ENCODE data around the gene NPHS1.

The NPHS1 gene

DNA sequence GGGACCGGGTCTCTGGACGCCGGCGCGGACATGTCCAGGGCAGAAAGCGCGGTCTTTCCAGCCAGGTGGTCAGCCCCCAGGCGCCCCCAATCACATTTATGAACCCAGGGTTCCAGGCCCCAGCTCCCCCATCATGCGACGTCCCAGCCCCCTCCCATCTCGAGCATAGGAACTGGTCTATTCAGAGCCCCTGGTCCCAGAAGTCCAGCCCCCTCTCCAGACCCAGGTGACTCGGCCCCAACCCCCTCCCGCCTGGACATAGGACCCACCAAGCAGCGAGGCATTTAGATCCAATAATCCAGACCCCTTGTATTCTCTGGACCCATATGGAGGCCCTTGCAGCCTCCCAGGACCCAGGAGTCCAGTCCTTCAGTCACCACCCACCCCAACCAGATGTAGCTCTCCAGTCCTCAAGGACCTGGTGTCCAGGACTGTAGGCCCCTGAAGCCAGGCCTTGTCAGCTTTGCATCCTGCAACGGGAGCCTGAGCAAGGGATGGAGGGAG is 16.6 kb upstream of the NPHS1 start (continued):
- TF ChIP-seq, protein P1, sequence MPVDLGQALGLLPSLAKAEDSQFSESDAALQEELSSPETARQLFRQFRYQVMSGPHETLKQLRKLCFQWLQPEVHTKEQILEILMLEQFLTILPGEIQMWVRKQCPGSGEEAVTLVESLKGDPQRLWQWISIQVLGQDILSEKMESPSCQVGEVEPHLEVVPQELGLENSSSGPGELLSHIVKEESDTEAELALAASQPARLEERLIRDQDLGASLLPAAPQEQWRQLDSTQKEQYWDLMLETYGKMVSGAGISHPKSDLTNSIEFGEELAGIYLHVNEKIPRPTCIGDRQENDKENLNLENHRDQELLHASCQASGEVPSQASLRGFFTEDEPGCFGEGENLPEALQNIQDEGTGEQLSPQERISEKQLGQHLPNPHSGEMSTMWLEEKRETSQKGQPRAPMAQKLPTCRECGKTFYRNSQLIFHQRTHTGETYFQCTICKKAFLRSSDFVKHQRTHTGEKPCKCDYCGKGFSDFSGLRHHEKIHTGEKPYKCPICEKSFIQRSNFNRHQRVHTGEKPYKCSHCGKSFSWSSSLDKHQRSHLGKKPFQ (tag by site-specific recombination; IDR thresholded peaks at IDR 0.05): no peak
- TF ChIP-seq ZNF621 (tag by site-specific recombination; IDR thresholded peaks at IDR 0.05) (no peak), ZNF324 (tag by site-specific recombination; IDR thresholded peaks at IDR 0.05) (no peak), ZBTB21 (tag by site-specific recombination; IDR thresholded peaks at IDR 0.05) (peak; percentile 14; the same call in 1 of the 2 replicates), ZNF585B (tag by site-specific recombination; IDR thresholded peaks at IDR 0.05) (no peak), ZNF701 (tag by site-specific recombination; IDR thresholded peaks at IDR 0.05) (no peak)
- TF ChIP-seq, protein P2, sequence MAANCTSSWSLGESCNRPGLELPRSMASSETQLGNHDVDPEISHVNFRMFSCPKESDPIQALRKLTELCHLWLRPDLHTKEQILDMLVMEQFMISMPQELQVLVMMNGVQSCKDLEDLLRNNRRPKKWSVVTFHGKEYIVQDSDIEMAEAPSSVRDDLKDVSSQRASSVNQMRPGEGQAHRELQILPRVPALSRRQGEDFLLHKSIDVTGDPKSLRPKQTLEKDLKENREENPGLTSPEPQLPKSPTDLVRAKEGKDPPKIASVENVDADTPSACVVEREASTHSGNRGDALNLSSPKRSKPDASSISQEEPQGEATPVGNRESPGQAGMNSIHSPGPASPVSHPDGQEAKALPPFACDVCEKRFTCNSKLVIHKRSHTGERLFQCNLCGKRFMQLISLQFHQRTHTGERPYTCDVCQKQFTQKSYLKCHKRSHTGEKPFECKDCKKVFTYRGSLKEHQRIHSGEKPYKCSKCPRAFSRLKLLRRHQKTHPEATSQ (tag by site-specific recombination; IDR thresholded peaks at IDR 0.05): no peak
- TF ChIP-seq, protein P3, sequence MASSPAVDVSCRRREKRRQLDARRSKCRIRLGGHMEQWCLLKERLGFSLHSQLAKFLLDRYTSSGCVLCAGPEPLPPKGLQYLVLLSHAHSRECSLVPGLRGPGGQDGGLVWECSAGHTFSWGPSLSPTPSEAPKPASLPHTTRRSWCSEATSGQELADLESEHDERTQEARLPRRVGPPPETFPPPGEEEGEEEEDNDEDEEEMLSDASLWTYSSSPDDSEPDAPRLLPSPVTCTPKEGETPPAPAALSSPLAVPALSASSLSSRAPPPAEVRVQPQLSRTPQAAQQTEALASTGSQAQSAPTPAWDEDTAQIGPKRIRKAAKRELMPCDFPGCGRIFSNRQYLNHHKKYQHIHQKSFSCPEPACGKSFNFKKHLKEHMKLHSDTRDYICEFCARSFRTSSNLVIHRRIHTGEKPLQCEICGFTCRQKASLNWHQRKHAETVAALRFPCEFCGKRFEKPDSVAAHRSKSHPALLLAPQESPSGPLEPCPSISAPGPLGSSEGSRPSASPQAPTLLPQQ (tag by site-specific recombination; IDR thresholded peaks at IDR 0.05): 0 out of 2 replicates have a peak, but pooled peaks have one; percentile 0
- TF ChIP-seq, protein P4, sequence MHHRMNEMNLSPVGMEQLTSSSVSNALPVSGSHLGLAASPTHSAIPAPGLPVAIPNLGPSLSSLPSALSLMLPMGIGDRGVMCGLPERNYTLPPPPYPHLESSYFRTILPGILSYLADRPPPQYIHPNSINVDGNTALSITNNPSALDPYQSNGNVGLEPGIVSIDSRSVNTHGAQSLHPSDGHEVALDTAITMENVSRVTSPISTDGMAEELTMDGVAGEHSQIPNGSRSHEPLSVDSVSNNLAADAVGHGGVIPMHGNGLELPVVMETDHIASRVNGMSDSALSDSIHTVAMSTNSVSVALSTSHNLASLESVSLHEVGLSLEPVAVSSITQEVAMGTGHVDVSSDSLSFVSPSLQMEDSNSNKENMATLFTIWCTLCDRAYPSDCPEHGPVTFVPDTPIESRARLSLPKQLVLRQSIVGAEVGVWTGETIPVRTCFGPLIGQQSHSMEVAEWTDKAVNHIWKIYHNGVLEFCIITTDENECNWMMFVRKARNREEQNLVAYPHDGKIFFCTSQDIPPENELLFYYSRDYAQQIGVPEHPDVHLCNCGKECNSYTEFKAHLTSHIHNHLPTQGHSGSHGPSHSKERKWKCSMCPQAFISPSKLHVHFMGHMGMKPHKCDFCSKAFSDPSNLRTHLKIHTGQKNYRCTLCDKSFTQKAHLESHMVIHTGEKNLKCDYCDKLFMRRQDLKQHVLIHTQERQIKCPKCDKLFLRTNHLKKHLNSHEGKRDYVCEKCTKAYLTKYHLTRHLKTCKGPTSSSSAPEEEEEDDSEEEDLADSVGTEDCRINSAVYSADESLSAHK (tag by site-specific recombination; IDR thresholded peaks at IDR 0.05): no peak

DNA sequence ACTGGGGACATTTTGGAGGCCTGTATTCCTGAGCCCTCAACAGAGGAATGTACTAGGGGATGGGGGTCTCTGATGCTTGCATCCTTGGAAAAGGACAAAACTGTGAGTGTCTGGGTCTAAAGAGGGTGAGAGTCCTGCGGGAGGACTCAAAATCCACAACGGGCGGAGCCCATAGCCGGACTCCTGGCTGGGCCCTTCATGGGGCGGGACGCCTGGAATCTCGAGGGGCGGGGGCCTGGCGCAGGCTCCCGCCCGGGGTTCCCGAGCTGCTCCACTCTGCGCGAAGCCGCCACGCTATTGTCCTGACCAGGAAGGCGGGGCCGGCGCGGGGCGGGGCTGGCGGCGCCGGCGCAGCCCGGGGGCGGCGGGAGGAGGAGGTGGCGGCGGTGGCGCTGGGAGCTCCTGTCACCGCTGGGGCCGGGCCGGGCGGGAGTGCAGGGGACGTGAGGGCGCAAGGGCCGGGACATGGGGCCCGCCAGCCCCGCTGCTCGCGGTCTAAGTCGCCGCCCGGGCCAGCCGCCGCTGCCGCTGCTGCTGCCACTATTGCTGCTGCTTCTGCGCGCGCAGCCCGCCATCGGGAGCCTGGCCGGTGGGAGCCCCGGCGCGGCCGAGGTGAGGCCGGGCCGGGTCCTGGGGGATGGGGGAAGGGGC is 16.0 kb upstream of the NPHS1 start, which contains the start of gene APLP1:
Gene APLP1, plus strand, starts transcription at position 403 of the 651 bp plus-strand sequence. Its CDS starts 63 bp downstream, at position 466.
- peak within 1 kb of the TSS; percentile 34; the same call in 1 of the 2 replicates for H3K27ac ChIP-seq (ENCODE audit: extremely low read depth, low read depth, low read length)
- H3K4me1 ChIP-seq (ENCODE audit: control insufficient read depth, insufficient read depth, low read length): peaks cover 16% of the 10 kb centered on the region
- H3K36me3 ChIP-seq (ENCODE audit: control insufficient read depth in 2 of 2, insufficient read depth in 1 of 2, low read length in 2 of 2): peaks cover 0 to 4% of the 10 kb centered on the region in 2 experiments; a peak in 1 of 3 replicates
- ChIA-PET CTCF (interaction anchor here (0.6 to 3.2 kb wide), 9 partner anchors 9 to 371 kb away, joined by 3 to 12 read pairs (median 4); partner anchors contain the start of gene NPHS1), POLR2A (interaction anchor here (0.6 to 2.8 kb wide), 8 partner anchors 11 to 146 kb away, joined by 3 to 25 read pairs (median 4); partner anchors contain the start of gene ALKBH6)
- H3K4me3 ChIP-seq (ENCODE audit: low read depth, low read length): peak within 1 kb of the TSS; percentile 27
- no peaks in the 10 kb centered on the region for H3K9me3 ChIP-seq (ENCODE audit: control insufficient read depth, insufficient read depth, low read depth, low read length)
- TF ChIP-seq KLF7 (tag by site-specific recombination; IDR thresholded peaks at IDR 0.05; ENCODE audit: borderline replicate concordance) (0 out of 2 replicates have a peak, but pooled peaks have one; percentile 5), WT1 (tag by site-specific recombination; IDR thresholded peaks at IDR 0.05) (0 out of 2 replicates have a peak, but pooled peaks have one; percentile 22), ZNF596 (tag by site-specific recombination; IDR thresholded peaks at IDR 0.05) (no peak), ZNF654 (tag by site-specific recombination; IDR thresholded peaks at IDR 0.05; ENCODE audit: low read depth) (no peak), ZBTB8A (tag by site-specific recombination; IDR thresholded peaks at IDR 0.05) (peak; percentile 84), ZNF600 (tag by site-specific recombination; IDR thresholded peaks at IDR 0.05) (peak; percentile 78; the same call in 1 of the 2 replicates), ZSCAN30 (tag by site-specific recombination; IDR thresholded peaks at IDR 0.05) (0 out of 2 replicates have a peak, but pooled peaks have one; percentile 58), ZNF677 (tag by site-specific recombination; IDR thresholded peaks at IDR 0.05) (0 out of 2 replicates have a peak, but pooled peaks have one; percentile 16), ZNF629 (tag by site-specific recombination; IDR thresholded peaks at IDR 0.05) (no peak), SP3 (tag by site-specific recombination; IDR thresholded peaks at IDR 0.05) (peak; percentile 60), GLIS1 (tag by site-specific recombination; IDR thresholded peaks at IDR 0.05) (0 out of 2 replicates have a peak, but pooled peaks have one; percentile 13), KLF1 (tag by site-specific recombination; IDR thresholded peaks at IDR 0.05) (peak; percentile 69; the same call in 1 of the 2 replicates), SP2 (tag by site-specific recombination; IDR thresholded peaks at IDR 0.05) (peak; percentile 62), ZNF621 (tag by site-specific recombination; IDR thresholded peaks at IDR 0.05) (no peak), KLF10 (tag by site-specific recombination; IDR thresholded peaks at IDR 0.05) (peak; percentile 37; the same call in 1 of the 2 replicates)
- TF ChIP-seq, protein P3 (tag by site-specific recombination; IDR thresholded peaks at IDR 0.05): peak; percentile 78; the same call in 1 of the 2 replicates
- TF ChIP-seq, protein P5, sequence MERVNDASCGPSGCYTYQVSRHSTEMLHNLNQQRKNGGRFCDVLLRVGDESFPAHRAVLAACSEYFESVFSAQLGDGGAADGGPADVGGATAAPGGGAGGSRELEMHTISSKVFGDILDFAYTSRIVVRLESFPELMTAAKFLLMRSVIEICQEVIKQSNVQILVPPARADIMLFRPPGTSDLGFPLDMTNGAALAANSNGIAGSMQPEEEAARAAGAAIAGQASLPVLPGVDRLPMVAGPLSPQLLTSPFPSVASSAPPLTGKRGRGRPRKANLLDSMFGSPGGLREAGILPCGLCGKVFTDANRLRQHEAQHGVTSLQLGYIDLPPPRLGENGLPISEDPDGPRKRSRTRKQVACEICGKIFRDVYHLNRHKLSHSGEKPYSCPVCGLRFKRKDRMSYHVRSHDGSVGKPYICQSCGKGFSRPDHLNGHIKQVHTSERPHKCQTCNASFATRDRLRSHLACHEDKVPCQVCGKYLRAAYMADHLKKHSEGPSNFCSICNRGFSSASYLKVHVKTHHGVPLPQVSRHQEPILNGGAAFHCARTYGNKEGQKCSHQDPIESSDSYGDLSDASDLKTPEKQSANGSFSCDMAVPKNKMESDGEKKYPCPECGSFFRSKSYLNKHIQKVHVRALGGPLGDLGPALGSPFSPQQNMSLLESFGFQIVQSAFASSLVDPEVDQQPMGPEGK (tag by site-specific recombination; IDR thresholded peaks at IDR 0.05): peak; percentile 7; the same call in 1 of the 2 replicates

Measured in HEK293 (cell line).